Measurements from ENCODE around the gene OR8A1. TPM values are rescaled to one million over a fixed set of nuclear protein-coding genes. Genes with fewer than 3 reads are reported as not detected.

Gene OR8A1
- total and polyA plus RNA-seq, 2 experiments from 2014 or later = not detected

GRCh38 chr11:124582565-124582964 is 12.8 kb downstream of the OR8A1 start:
- no peaks in the 10 kb centered on the region for H3K36me3 ChIP-seq (ENCODE audit: low read depth)
- in situ Hi-C loops (cut with MboI) = loop anchor here (10.0 to 25.0 kb wide), 2 partner anchors 168 to 520 kb away; no protein-coding TSS in a partner anchor
- no peak overlapping the region for H3K4me3 ChIP-seq
- H3K4me1 ChIP-seq (ENCODE audit: insufficient read depth) = no peaks in the 10 kb centered on the region
- no peaks in the 10 kb centered on the region for H4K20me1 ChIP-seq (ENCODE audit: insufficient read depth)
- no peaks in the 10 kb centered on the region for H3F3A ChIP-seq (ENCODE audit: insufficient read depth)
- H3K27me3 ChIP-seq (replicated peaks; ENCODE audit: insufficient read depth) = peaks cover 30% of the 10 kb centered on the region
- H3K27ac ChIP-seq = no peak overlapping the region
- H3K9ac ChIP-seq = no peak overlapping the region
- H3K9me3 ChIP-seq (ENCODE audit: low read depth) = no peaks in the 10 kb centered on the region
- no peak for TF ChIP-seq EZH2 (IDR thresholded peaks at IDR 0.05; ENCODE audit: insufficient read depth, poor library complexity, severe bottlenecking)
- TF ChIP-seq EZH2phosphoT487 (IDR thresholded peaks at IDR 0.05; ENCODE audit: insufficient read depth, low read depth) = no peak
- no peak overlapping the region for H3K4me2 ChIP-seq (ENCODE audit: unreplicated experiment)
- DNase-seq = no peak
- no peak overlapping the region for H2AFZ ChIP-seq
- H3K79me2 ChIP-seq (ENCODE audit: insufficient read depth) = no peaks in the 10 kb centered on the region
- WGBS, 2 experiments (ENCODE audit: low coverage in 1 of 2, low lambda C conversion rate in 2 of 2, missing lambda C conversion rate in 2 of 2) = 7 to 12% methylated on average over 2 of the region's 2 CpGs
- no peaks in the 10 kb centered on the region for H3K9me2 ChIP-seq (ENCODE audit: insufficient read depth)

DNA sequence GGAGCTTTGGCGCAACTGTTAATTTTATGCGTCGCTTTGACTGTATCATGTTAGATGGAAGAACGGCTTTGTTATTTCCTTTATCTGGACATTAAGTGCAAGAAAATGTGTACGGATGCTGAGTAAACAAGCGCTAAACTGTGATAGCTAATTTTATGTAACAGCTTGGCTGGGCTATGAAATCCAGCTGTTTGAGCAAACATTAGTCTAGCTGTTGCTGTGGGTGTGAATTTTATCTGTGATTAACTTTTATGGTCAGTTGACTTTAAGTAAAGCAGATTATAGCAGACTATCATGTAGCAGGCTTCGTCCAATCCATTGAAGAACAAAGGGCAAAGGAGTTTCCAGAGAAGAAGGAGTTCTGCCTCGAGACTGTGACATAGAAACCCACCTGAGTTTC is 14.0 kb downstream of the OR8A1 start:
- H3K9ac ChIP-seq = no peak overlapping the region
- no peaks in the 10 kb centered on the region for H3K9me3 ChIP-seq (ENCODE audit: low read depth)
- no peak overlapping the region for H3K4me3 ChIP-seq
- H3K27ac ChIP-seq = no peak overlapping the region
- no peak for DNase-seq
- no peak overlapping the region for H2AFZ ChIP-seq
- H3K9me2 ChIP-seq (ENCODE audit: insufficient read depth) = no peaks in the 10 kb centered on the region
- H3K4me1 ChIP-seq (ENCODE audit: insufficient read depth) = no peaks in the 10 kb centered on the region
- H3K79me2 ChIP-seq (ENCODE audit: insufficient read depth) = no peaks in the 10 kb centered on the region
- no peak overlapping the region for H3K4me2 ChIP-seq (ENCODE audit: unreplicated experiment)
- in situ Hi-C loops (cut with MboI) = loop anchor here (10.0 to 25.0 kb wide), 2 partner anchors 169 to 521 kb away; no protein-coding TSS in a partner anchor
- WGBS, 2 experiments (ENCODE audit: low coverage in 1 of 2, low lambda C conversion rate in 2 of 2, missing lambda C conversion rate in 2 of 2) = 69% methylated on average over 8 of the region's 8 CpGs
- H3F3A ChIP-seq (ENCODE audit: insufficient read depth) = no peaks in the 10 kb centered on the region
- H4K20me1 ChIP-seq (ENCODE audit: insufficient read depth) = no peaks in the 10 kb centered on the region
- H3K36me3 ChIP-seq (ENCODE audit: low read depth) = no peaks in the 10 kb centered on the region
- peaks cover 37% of the 10 kb centered on the region for H3K27me3 ChIP-seq (replicated peaks; ENCODE audit: insufficient read depth)
- TF ChIP-seq EZH2phosphoT487 (IDR thresholded peaks at IDR 0.05; ENCODE audit: insufficient read depth, low read depth) (no peak), EZH2 (IDR thresholded peaks at IDR 0.05; ENCODE audit: insufficient read depth, poor library complexity, severe bottlenecking) (no peak)

- TF ChIP-seq EZH2 (IDR thresholded peaks at IDR 0.05; ENCODE audit: insufficient read depth, poor library complexity, severe bottlenecking) (no peak), EZH2phosphoT487 (IDR thresholded peaks at IDR 0.05; ENCODE audit: insufficient read depth, low read depth) (no peak)
- 72 to 76% methylated on average over 4 of the region's 4 CpGs for WGBS, 2 experiments (ENCODE audit: low coverage in 1 of 2, low lambda C conversion rate in 2 of 2, missing lambda C conversion rate in 2 of 2)
Observed at GRCh38 chr11:124584681-124585372, 15.0 kb downstream of the OR8A1 start.

GRCh38 chr11:124586238-124586860 is 16.6 kb downstream of the OR8A1 start:
- H3K4me2 ChIP-seq (ENCODE audit: unreplicated experiment) = no peak overlapping the region
- H3K9me3 ChIP-seq (ENCODE audit: low read depth) = no peaks in the 10 kb centered on the region
- WGBS, 2 experiments (ENCODE audit: low coverage in 1 of 2, low lambda C conversion rate in 2 of 2, missing lambda C conversion rate in 2 of 2) = 0 to 8% methylated on average over 3 of the region's 3 CpGs
- H3K9ac ChIP-seq = no peak overlapping the region
- peaks cover 35% of the 10 kb centered on the region for H3K27me3 ChIP-seq (replicated peaks; ENCODE audit: insufficient read depth)
- no peak overlapping the region for H3K27ac ChIP-seq
- no peak overlapping the region for H2AFZ ChIP-seq
- no peak for TF ChIP-seq EZH2 (IDR thresholded peaks at IDR 0.05; ENCODE audit: insufficient read depth, poor library complexity, severe bottlenecking)
- no peaks in the 10 kb centered on the region for H3F3A ChIP-seq (ENCODE audit: insufficient read depth)
- no peaks in the 10 kb centered on the region for H3K4me1 ChIP-seq (ENCODE audit: insufficient read depth)
- H3K4me3 ChIP-seq = no peak overlapping the region
- in situ Hi-C loops (cut with MboI) = loop anchor here (10.0 to 25.0 kb wide), 2 partner anchors 172 to 524 kb away; no protein-coding TSS in a partner anchor
- H4K20me1 ChIP-seq (ENCODE audit: insufficient read depth) = no peaks in the 10 kb centered on the region
- no peaks in the 10 kb centered on the region for H3K9me2 ChIP-seq (ENCODE audit: insufficient read depth)
- H3K79me2 ChIP-seq (ENCODE audit: insufficient read depth) = no peaks in the 10 kb centered on the region
- peak; percentile 69 for DNase-seq
- H3K36me3 ChIP-seq (ENCODE audit: low read depth) = no peaks in the 10 kb centered on the region

More at GRCh38 chr11:124584681-124585372, 15.0 kb downstream of the OR8A1 start:
- Histone ChIP-seq H3F3A (ENCODE audit: insufficient read depth) (no peaks in the 10 kb centered on the region), H3K4me2 (ENCODE audit: unreplicated experiment) (no peak overlapping the region), H3K27ac (no peak overlapping the region), H3K36me3 (ENCODE audit: low read depth) (no peaks in the 10 kb centered on the region), H3K27me3 (replicated peaks; ENCODE audit: insufficient read depth) (peaks cover 38% of the 10 kb centered on the region), H4K20me1 (ENCODE audit: insufficient read depth) (no peaks in the 10 kb centered on the region), H3K79me2 (ENCODE audit: insufficient read depth) (no peaks in the 10 kb centered on the region), H3K9me2 (ENCODE audit: insufficient read depth) (no peaks in the 10 kb centered on the region), H3K9me3 (ENCODE audit: low read depth) (no peaks in the 10 kb centered on the region), H3K4me3 (no peak overlapping the region), H3K4me1 (ENCODE audit: insufficient read depth) (no peaks in the 10 kb centered on the region), H2AFZ (no peak overlapping the region), H3K9ac (no peak overlapping the region)
- in situ Hi-C loops (cut with MboI) = loop anchor here (10.0 to 25.0 kb wide), 2 partner anchors 170 to 523 kb away; no protein-coding TSS in a partner anchor
- DNase-seq = no peak

Measured in GM23248 (cell line).